ENCODE data around the gene ANKS4B.
"Not testable (repeated sequence)": the region's sequence is repeated elsewhere in the genome, so short reads cannot be mapped to it uniquely, and the experiment has no call there.

Gene ANKS4B

GRCh38 chr16:21233521-21234150 lies at the start of gene ANKS4B:
TSS of gene ANKS4B (plus strand) at chr16:21233699. CDS start at chr16:21233738, 39 bp downstream.
- DNase-seq, result no peak

GRCh38 chr16:21183995-21184394 lies 49.5 kb upstream of the ANKS4B start:
- DNase-seq, result no peak

GRCh38 chr16:21184834-21185233 lies 48.7 kb upstream of the ANKS4B start:
- DNase-seq, result no peak

- no peak for DNase-seq
These were observed 47.7 kb upstream of the ANKS4B start for GRCh38 chr16:21185659-21186325.

GRCh38 chr16:21186326-21186691 lies 47.2 kb upstream of the ANKS4B start:
- no peak for DNase-seq

GRCh38 chr16:21189311-21189710 lies 44.2 kb upstream of the ANKS4B start:
- no peak for DNase-seq

- no peak for DNase-seq
These were observed 43.5 kb upstream of the ANKS4B start for GRCh38 chr16:21190013-21190412.

GRCh38 chr16:21190599-21190998 lies 42.9 kb upstream of the ANKS4B start:
- no peak for DNase-seq

GRCh38 chr16:21192991-21193390 lies 40.5 kb upstream of the ANKS4B start:
- DNase-seq, result no peak

GRCh38 chr16:21194771-21195301 lies 38.7 kb upstream of the ANKS4B start:
- no peak for DNase-seq

GRCh38 chr16:21195330-21195729 lies 38.2 kb upstream of the ANKS4B start:
- DNase-seq, result not testable (repeated sequence)

- DNase-seq, result no peak
These were observed 36.4 kb upstream of the ANKS4B start for GRCh38 chr16:21197112-21197511.

- DNase-seq, result no peak
These were observed 35.9 kb upstream of the ANKS4B start for GRCh38 chr16:21197621-21198020.

GRCh38 chr16:21199607-21200218 lies 33.8 kb upstream of the ANKS4B start:
- no peak for DNase-seq

- no peak for DNase-seq
These were observed 30.2 kb upstream of the ANKS4B start for GRCh38 chr16:21203155-21203797.

GRCh38 chr16:21205303-21205702 lies 28.2 kb upstream of the ANKS4B start:
- no peak for DNase-seq

GRCh38 chr16:21206550-21206949 lies 26.9 kb upstream of the ANKS4B start:
- DNase-seq, result no peak

- DNase-seq, result no peak
These were observed 24.9 kb upstream of the ANKS4B start for GRCh38 chr16:21208446-21209230.

GRCh38 chr16:21211486-21211885 lies 22.0 kb upstream of the ANKS4B start, which contains the start of gene ZP2:
TSS of gene ZP2 (minus strand) at chr16:21211574. CDS start at chr16:21211547, 27 bp downstream.
- DNase-seq, result no peak

- no peak for DNase-seq
These were observed 19.4 kb upstream of the ANKS4B start for GRCh38 chr16:21214086-21214485.

- no peak for DNase-seq
These were observed 16.4 kb upstream of the ANKS4B start for GRCh38 chr16:21217121-21217520.

GRCh38 chr16:21218153-21218552 lies 15.3 kb upstream of the ANKS4B start:
- DNase-seq, result no peak

- no peak for DNase-seq
These were observed 13.9 kb upstream of the ANKS4B start for GRCh38 chr16:21219551-21219950.
